ENCODE measurements around the gene PRKAG1.

PRKAG1 gene

GRCh38 chr12:48972952-48973483 is 45.6 kb downstream of the PRKAG1 start:
- H3K27me3 ChIP-seq (ENCODE audit: insufficient read depth, low read length, poor library complexity): peaks cover 60% of the 10 kb centered on the region
- no peak for DNase-seq
- no peaks in the 10 kb centered on the region for H3K79me2 ChIP-seq (ENCODE audit: insufficient read depth, low read length)
- H2AFZ ChIP-seq (ENCODE audit: low read depth, low read length): no peak overlapping the region
- peaks cover 23% of the 10 kb centered on the region for H3K4me1 ChIP-seq (ENCODE audit: insufficient read depth, low read length)
- peaks cover 11% of the 10 kb centered on the region for H4K20me1 ChIP-seq (ENCODE audit: insufficient read depth, low read length)
- no peak overlapping the region for H3K27ac ChIP-seq (ENCODE audit: low read length)
- no peak overlapping the region for H3K4me2 ChIP-seq (ENCODE audit: insufficient read depth, low read length)
- no peak overlapping the region for H3K4me3 ChIP-seq (ENCODE audit: low read depth in 1 of 2, low read length in 2 of 2)
- no peak overlapping the region for H3K9ac ChIP-seq (ENCODE audit: low read depth, low read length)
- TF ChIP-seq EZH2 (IDR thresholded peaks at IDR 0.05; ENCODE audit: borderline replicate concordance, low read depth, low read length, severe bottlenecking) (no peak), CTCF (IDR thresholded peaks at IDR 0.05; ENCODE audit: borderline replicate concordance, extremely low read depth, low read length, poor library complexity, severe bottlenecking) (no peak)
- ATAC-seq (ENCODE audit: insufficient read depth, low read depth): no peak
- H3K9me3 ChIP-seq (ENCODE audit: insufficient read depth, low read length, severe bottlenecking): no peaks in the 10 kb centered on the region
- H3K36me3 ChIP-seq (ENCODE audit: insufficient read depth, low read length): no peaks in the 10 kb centered on the region

- ATAC-seq (ENCODE audit: insufficient read depth, low read depth) (no peak), DNase-seq (no peak)
- H4K20me1 ChIP-seq (ENCODE audit: insufficient read depth, low read length): peaks cover 11% of the 10 kb centered on the region
- H3K36me3 ChIP-seq (ENCODE audit: insufficient read depth, low read length): no peaks in the 10 kb centered on the region
- H2AFZ ChIP-seq (ENCODE audit: low read depth, low read length): no peak overlapping the region
- no peak for TF ChIP-seq CTCF (IDR thresholded peaks at IDR 0.05; ENCODE audit: borderline replicate concordance, extremely low read depth, low read length, poor library complexity, severe bottlenecking)
- TF ChIP-seq EZH2 (IDR thresholded peaks at IDR 0.05; ENCODE audit: borderline replicate concordance, low read depth, low read length, severe bottlenecking): no peak
- H3K27me3 ChIP-seq (ENCODE audit: insufficient read depth, low read length, poor library complexity): peaks cover 58% of the 10 kb centered on the region
- H3K4me1 ChIP-seq (ENCODE audit: insufficient read depth, low read length): peaks cover 17% of the 10 kb centered on the region
- no peaks in the 10 kb centered on the region for H3K79me2 ChIP-seq (ENCODE audit: insufficient read depth, low read length)
- H3K4me3 ChIP-seq (ENCODE audit: low read depth in 1 of 2, low read length in 2 of 2): no peak overlapping the region
- no peak overlapping the region for H3K9ac ChIP-seq (ENCODE audit: low read depth, low read length)
- H3K9me3 ChIP-seq (ENCODE audit: insufficient read depth, low read length, severe bottlenecking): no peaks in the 10 kb centered on the region
- H3K27ac ChIP-seq (ENCODE audit: low read length): no peak overlapping the region
- H3K4me2 ChIP-seq (ENCODE audit: insufficient read depth, low read length): 0 out of 2 replicates have a peak overlapping the region, but pooled peaks have one; percentile 65
These were observed 46.2 kb downstream of the PRKAG1 start for GRCh38 chr12:48972213-48972951.

- DNase-seq (no peak), ATAC-seq (ENCODE audit: insufficient read depth, low read depth) (no peak; the same call in 2 of the 3 replicates)
- H3K27ac ChIP-seq (ENCODE audit: low read length): no peak overlapping the region
- no peak for TF ChIP-seq CTCF (IDR thresholded peaks at IDR 0.05; ENCODE audit: borderline replicate concordance, extremely low read depth, low read length, poor library complexity, severe bottlenecking)
- no peak for TF ChIP-seq EZH2 (IDR thresholded peaks at IDR 0.05; ENCODE audit: borderline replicate concordance, low read depth, low read length, severe bottlenecking)
- H2AFZ ChIP-seq (ENCODE audit: low read depth, low read length): peak overlapping the region; percentile 40
- no peaks in the 10 kb centered on the region for H3K36me3 ChIP-seq (ENCODE audit: insufficient read depth, low read length)
- peaks cover 17% of the 10 kb centered on the region for H3K4me1 ChIP-seq (ENCODE audit: insufficient read depth, low read length)
- peak overlapping the region in 1 of 2 experiments; percentile 49; a peak in 3 of 4 replicates for H3K4me3 ChIP-seq (ENCODE audit: low read depth in 1 of 2, low read length in 2 of 2)
- peaks cover 11% of the 10 kb centered on the region for H4K20me1 ChIP-seq (ENCODE audit: insufficient read depth, low read length)
- H3K4me2 ChIP-seq (ENCODE audit: insufficient read depth, low read length): peak overlapping the region; percentile 65
- no peaks in the 10 kb centered on the region for H3K9me3 ChIP-seq (ENCODE audit: insufficient read depth, low read length, severe bottlenecking)
- no peaks in the 10 kb centered on the region for H3K79me2 ChIP-seq (ENCODE audit: insufficient read depth, low read length)
- H3K27me3 ChIP-seq (ENCODE audit: insufficient read depth, low read length, poor library complexity): peaks cover 50% of the 10 kb centered on the region
- peak overlapping the region; percentile 43 for H3K9ac ChIP-seq (ENCODE audit: low read depth, low read length)
These were observed 47.8 kb downstream of the PRKAG1 start for GRCh38 chr12:48970702-48971334.

Data from DND-41 (cell line).